HCT116 (cell line): ENCODE results near the gene ACKR3. TPM values are rescaled to one million over a fixed set of nuclear protein-coding genes. Genes with fewer than 3 reads are reported as not detected.

Experiments
- ATAC-seq: fragments of 200-7000 bp; cut with Tn5 transposase; 2 replicates; pipeline ENCODE4 v1.9.1; 2020; ENCODE audit warnings: mild to moderate bottlenecking, moderate library complexity
- BruUV-seq: library from RNA; stranded (reverse); fragments of 400-500 nt; replicated peaks from 2 replicates; lab custom pipeline; 2021; lab: Mats Ljungman, UMichigan
- CTCF ChIA-PET: fragments of 300-600 bp; sonication (Branson Sonifier 250); formaldehyde crosslinking; loops from one replicate; lab custom pipeline; 2021; ENCODE audit warnings: antibody characterized with exemption; lab: Charles Lee
- POLR2A ChIA-PET: fragments of 300-600, 350-600 bp; sonication (Branson Sonifier 250); formaldehyde crosslinking; loops from one replicate; lab custom pipeline; 2021; ENCODE audit warnings: antibody characterized with exemption; lab: Charles Lee
- RAD21 ChIA-PET, 2 experiments: fragments of 300-600 bp; sonication (Branson Sonifier 250); formaldehyde crosslinking; loops; one replicate each; lab custom pipeline; 2023; ENCODE audit warnings: low total read pairs in 2 of 2; ENCODE audit not compliant: uncharacterized antibody in 2 of 2, unreplicated experiment in 2 of 2, low non-redundant PET in 1 of 2; lab: Charles Lee
- DNase-seq: peaks from one replicate; pipeline ENCODE4 v3.0.0-alpha.2; 2010; ENCODE audit warnings: low read depth, low spot score
- H2AFZ ChIP-seq: fragments of 200-600 bp; shearing (Covaris generic), sonication (generic); 2 replicates; pipeline ENCODE4 v1.6.1; 2017; ENCODE audit warnings: low read depth, mixed run types, mixed read lengths, antibody characterized with exemption, low read length; ENCODE audit not compliant: poor library complexity, severe bottlenecking
- H3K27ac ChIP-seq: 2 replicates; pipeline ENCODE4 v1.5.1; 2012; ENCODE audit warnings: low read depth, low read length
- H3K27me3 ChIP-seq: fragments of 200-600 bp; sonication (generic); 2 replicates; pipeline ENCODE4 v1.6.1; 2016; ENCODE audit warnings: mixed run types, low read length, mixed read lengths; ENCODE audit not compliant: insufficient read depth
- H3K36me3 ChIP-seq, 2 experiments: fragments of 200-500 bp in 1 of 2; fragments of 200-600 bp in 1 of 2; sonication (Bioruptor generic) in 1 of 2; sonication (generic) in 1 of 2; 2 replicates each; pipeline versions ENCODE4 v1.5.1 to v1.6.1; 2014 to 2016; ENCODE audit warnings: low read length in 2 of 2, inconsistent platforms in 1 of 2, mixed read lengths in 1 of 2, mixed run types in 1 of 2; ENCODE audit not compliant: insufficient read depth in 2 of 2, control insufficient read depth in 1 of 2
- H3K4me1 ChIP-seq, 2 experiments: fragments of 200-600 bp in 1 of 2; sonication (generic) in 1 of 2; 2 replicates each; pipeline versions ENCODE4 v1.5.1 to v1.6.1; 2012 to 2017; ENCODE audit warnings: low read length in 2 of 2, inconsistent platforms in 1 of 2, mild to moderate bottlenecking in 1 of 2, mixed read lengths in 1 of 2, mixed run types in 1 of 2, moderate library complexity in 1 of 2; ENCODE audit not compliant: insufficient read depth in 2 of 2, control insufficient read depth in 1 of 2
- H3K4me2 ChIP-seq: fragments of 200-600 bp; sonication (generic); 2 replicates; pipeline ENCODE4 v1.6.1; 2017; ENCODE audit warnings: mixed run types, low read length, mixed read lengths
- H3K4me3 ChIP-seq, 2 experiments: fragments of 200-600 bp in 1 of 2; sonication (generic) in 1 of 2; replicated peaks in 1 of 2; 2 replicates each; pipeline ENCODE4 v1.5.1; 2011 to 2016; ENCODE audit warnings: low read length in 2 of 2, control low read depth in 1 of 2, low read depth in 1 of 2, mild to moderate bottlenecking in 1 of 2, mixed read lengths in 1 of 2, mixed run types in 1 of 2
- H3K79me2 ChIP-seq: fragments of 200-600 bp; sonication (generic); 2 replicates; pipeline ENCODE4 v1.6.1; 2017; ENCODE audit warnings: mild to moderate bottlenecking, mixed run types, low read length, moderate library complexity, mixed read lengths; ENCODE audit not compliant: insufficient read depth
- H3K9ac ChIP-seq: fragments of 200-600 bp; sonication (generic); 2 replicates; pipeline ENCODE4 v1.6.1; 2016; ENCODE audit warnings: low read length, mixed read lengths
- H3K9me2 ChIP-seq: fragments of 200-600 bp; sonication (generic), shearing (Covaris generic); 2 replicates; pipeline ENCODE4 v1.6.1; 2017; ENCODE audit warnings: mixed run types, mild to moderate bottlenecking, moderate library complexity; ENCODE audit not compliant: insufficient read depth
- H3K9me3 ChIP-seq, 2 experiments: fragments of 200-500 bp in 1 of 2; fragments of 200-600 bp in 1 of 2; sonication (Bioruptor generic) in 1 of 2; sonication (generic) in 1 of 2; 2 replicates each; pipeline ENCODE4 v1.6.1; 2014 to 2017; ENCODE audit warnings: low read length in 2 of 2, mixed read lengths in 2 of 2, inconsistent platforms in 1 of 2, low read depth in 1 of 2, mild to moderate bottlenecking in 1 of 2, mixed run types in 1 of 2, moderate library complexity in 1 of 2; ENCODE audit not compliant: control insufficient read depth in 1 of 2, insufficient read depth in 1 of 2
- H4K20me1 ChIP-seq: fragments of 200-600 bp; sonication (generic), shearing (Covaris generic); 2 replicates; pipeline ENCODE4 v1.6.1; 2017; ENCODE audit warnings: mixed run types, mild to moderate bottlenecking, moderate library complexity; ENCODE audit not compliant: insufficient read depth
- ATF3 ChIP-seq: IDR thresholded peaks from 2 replicates; pipeline ENCODE4 v1.6.1; 2012
- FOSL1 ChIP-seq: IDR thresholded peaks from 2 replicates; pipeline ENCODE4 v1.6.1; 2012; ENCODE audit warnings: low read depth
- MAX ChIP-seq: IDR thresholded peaks from 2 replicates; pipeline ENCODE4 v1.6.1; 2012
- POLR2AphosphoS5 ChIP-seq: IDR thresholded peaks from 2 replicates; pipeline ENCODE4 v1.6.1; 2011; ENCODE audit warnings: mild to moderate bottlenecking, low read depth, low read length, moderate library complexity
- SRF ChIP-seq: IDR thresholded peaks from 2 replicates; pipeline ENCODE4 v1.6.1; 2012; ENCODE audit warnings: low read depth
- TCF7L2 ChIP-seq: IDR thresholded peaks from 2 replicates; pipeline ENCODE4 v1.7.0; 2011; ENCODE audit warnings: borderline replicate concordance, inconsistent platforms; ENCODE audit not compliant: insufficient read depth, insufficient read length; ENCODE audit errors: extremely low read depth
- YY1 ChIP-seq: IDR thresholded peaks from 2 replicates; pipeline ENCODE4 v1.6.1; 2011; ENCODE audit warnings: low read length, low read depth, moderate library complexity, mild to moderate bottlenecking; ENCODE audit not compliant: insufficient replicate concordance; ENCODE audit errors: extremely low read depth
- intact Hi-C: fragments of 100-400 bp; cut with micrococcal nuclease; formaldehyde crosslinking; loops from 2 replicates; pipeline ENCODE4 v1.10.0; 2022
- total RNA-seq: library from RNA; stranded (reverse); gene quantifications from one replicate; pipeline ENCODE4 v1.2.1, GENCODE V29; 2021; ENCODE audit not compliant: unreplicated experiment
- TF ChIP-seq, protein P1 (sequence below), 3 experiments: fragments of 200-600 bp in 1 of 3; sonication (generic) in 1 of 3; IDR thresholded peaks in 2 of 3; conservative IDR thresholded peaks in 1 of 3; 2 replicates each; pipeline ENCODE4 v1.5.1; 2012 to 2017; ENCODE audit warnings: low read depth in 2 of 3, low read length in 2 of 3, antibody characterized with exemption in 1 of 3, borderline replicate concordance in 1 of 3, control low read depth in 1 of 3, mild to moderate bottlenecking in 1 of 3, mixed read lengths in 1 of 3, mixed run types in 1 of 3, moderate library complexity in 1 of 3; ENCODE audit not compliant: insufficient read depth in 1 of 3
- TF ChIP-seq, protein P2 (sequence below): IDR thresholded peaks from 2 replicates; pipeline ENCODE4 v1.6.1; 2011; ENCODE audit warnings: mild to moderate bottlenecking, low read length, moderate library complexity; ENCODE audit not compliant: insufficient replicate concordance; ENCODE audit errors: extremely low read depth

ACKR3 gene
- total RNA-seq, 1 experiment from 2014 or later = 0.20 TPM

DNA sequence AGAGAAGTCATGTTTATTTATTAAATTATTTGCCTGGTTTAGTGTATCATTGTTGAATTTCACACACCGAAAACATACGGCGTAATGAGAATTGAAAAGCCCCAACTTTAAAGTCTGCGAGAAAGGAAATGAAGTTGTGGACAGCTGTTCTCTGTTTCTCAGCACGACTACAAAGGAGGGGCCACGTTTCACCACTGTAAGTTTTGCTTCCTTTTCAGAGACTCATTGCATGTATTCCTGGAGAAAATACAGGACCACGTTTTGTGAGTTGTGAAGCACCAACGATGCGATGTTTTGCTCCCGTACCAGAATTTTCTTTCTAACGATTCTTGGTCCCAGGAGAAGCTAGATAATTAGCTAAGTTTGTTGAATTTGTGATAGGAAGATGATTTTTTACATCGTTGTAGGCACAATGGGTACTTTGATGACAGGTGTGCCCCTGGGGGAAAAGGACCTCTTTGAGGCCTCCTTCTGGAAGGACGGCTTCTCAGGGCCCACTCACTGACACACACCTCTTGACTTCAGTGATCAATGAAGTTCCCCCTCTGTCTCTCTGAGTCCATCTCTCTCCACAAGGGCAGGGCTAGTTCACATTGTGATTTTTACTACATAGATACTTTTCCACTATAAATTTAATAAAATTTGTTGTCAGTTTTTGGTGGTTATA is 23.7 kb upstream of the ACKR3 start:
- Histone ChIP-seq H3K4me2 (no peak overlapping the region), H4K20me1 (no peaks in the 10 kb centered on the region), H3K4me3 (no peak overlapping the region), H3K9ac (no peak overlapping the region), H3K9me2 (no peaks in the 10 kb centered on the region), H3K79me2 (no peaks in the 10 kb centered on the region), H3K4me1 (no peaks in the 10 kb centered on the region), H3K27me3 (peaks cover 28% of the 10 kb centered on the region; the same call in 1 of the 2 replicates), H2AFZ (no peak overlapping the region), H3K27ac (no peak overlapping the region), H3K9me3 (no peaks in the 10 kb centered on the region), H3K36me3 (no peaks in the 10 kb centered on the region)
- DNase-seq (no peak), ATAC-seq (no peak)
- no peak for TF ChIP-seq SRF
- ChIA-PET CTCF (no interaction called here), RAD21 (no interaction called here), POLR2A (no interaction called here)
- intact Hi-C loops = no loop called here
- BruUV-seq = no TSS peak

DNA sequence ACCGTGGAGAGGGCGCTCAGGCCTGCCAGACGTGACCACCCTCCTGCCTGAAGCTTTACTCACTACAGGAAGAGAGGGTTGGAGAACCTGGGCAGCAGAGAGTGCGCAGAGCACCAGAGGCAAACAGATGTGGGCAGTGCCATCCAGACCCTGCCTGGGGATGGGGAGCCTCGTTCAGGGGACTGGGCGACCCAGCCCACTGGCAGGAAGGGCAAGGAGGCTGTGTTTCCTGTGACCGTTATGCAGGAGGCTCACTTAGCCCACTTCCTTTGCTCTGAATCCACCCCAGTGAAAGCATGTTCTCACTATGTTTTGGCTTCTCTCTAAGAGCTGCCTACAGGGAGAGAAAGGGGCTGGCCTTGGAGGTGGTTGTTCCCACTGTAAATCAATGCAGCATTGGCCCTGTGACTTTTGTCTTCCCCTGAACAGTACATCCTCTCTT is 23.0 kb upstream of the ACKR3 start:
- ATAC-seq (no peak), DNase-seq (no peak)
- Histone ChIP-seq H3K4me3 (no peak overlapping the region), H3K9me2 (no peaks in the 10 kb centered on the region), H3K27ac (no peak overlapping the region), H3K4me2 (no peak overlapping the region), H3K79me2 (no peaks in the 10 kb centered on the region), H3K36me3 (no peaks in the 10 kb centered on the region), H3K4me1 (no peaks in the 10 kb centered on the region), H3K27me3 (peaks cover 31% of the 10 kb centered on the region; the same call in 1 of the 2 replicates), H3K9ac (no peak overlapping the region), H4K20me1 (no peaks in the 10 kb centered on the region), H2AFZ (no peak overlapping the region), H3K9me3 (no peaks in the 10 kb centered on the region)
- ChIA-PET POLR2A (no interaction called here), RAD21 (no interaction called here), CTCF (no interaction called here)
- TF ChIP-seq, protein P1, sequence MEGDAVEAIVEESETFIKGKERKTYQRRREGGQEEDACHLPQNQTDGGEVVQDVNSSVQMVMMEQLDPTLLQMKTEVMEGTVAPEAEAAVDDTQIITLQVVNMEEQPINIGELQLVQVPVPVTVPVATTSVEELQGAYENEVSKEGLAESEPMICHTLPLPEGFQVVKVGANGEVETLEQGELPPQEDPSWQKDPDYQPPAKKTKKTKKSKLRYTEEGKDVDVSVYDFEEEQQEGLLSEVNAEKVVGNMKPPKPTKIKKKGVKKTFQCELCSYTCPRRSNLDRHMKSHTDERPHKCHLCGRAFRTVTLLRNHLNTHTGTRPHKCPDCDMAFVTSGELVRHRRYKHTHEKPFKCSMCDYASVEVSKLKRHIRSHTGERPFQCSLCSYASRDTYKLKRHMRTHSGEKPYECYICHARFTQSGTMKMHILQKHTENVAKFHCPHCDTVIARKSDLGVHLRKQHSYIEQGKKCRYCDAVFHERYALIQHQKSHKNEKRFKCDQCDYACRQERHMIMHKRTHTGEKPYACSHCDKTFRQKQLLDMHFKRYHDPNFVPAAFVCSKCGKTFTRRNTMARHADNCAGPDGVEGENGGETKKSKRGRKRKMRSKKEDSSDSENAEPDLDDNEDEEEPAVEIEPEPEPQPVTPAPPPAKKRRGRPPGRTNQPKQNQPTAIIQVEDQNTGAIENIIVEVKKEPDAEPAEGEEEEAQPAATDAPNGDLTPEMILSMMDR (IDR thresholded peaks at IDR 0.05 in 2 of 3, conservative IDR thresholded peaks at IDR 0.05 in 1 of 3; ENCODE audit: borderline replicate concordance in 1 of 3, insufficient read depth in 1 of 3, low read depth in 2 of 3, low read length in 2 of 3) = no peak
- TF ChIP-seq TCF7L2 (no peak), FOSL1 (no peak), POLR2AphosphoS5 (no peak), YY1 (no peak), MAX (no peak), ATF3 (no peak)
- TF ChIP-seq, protein P2, sequence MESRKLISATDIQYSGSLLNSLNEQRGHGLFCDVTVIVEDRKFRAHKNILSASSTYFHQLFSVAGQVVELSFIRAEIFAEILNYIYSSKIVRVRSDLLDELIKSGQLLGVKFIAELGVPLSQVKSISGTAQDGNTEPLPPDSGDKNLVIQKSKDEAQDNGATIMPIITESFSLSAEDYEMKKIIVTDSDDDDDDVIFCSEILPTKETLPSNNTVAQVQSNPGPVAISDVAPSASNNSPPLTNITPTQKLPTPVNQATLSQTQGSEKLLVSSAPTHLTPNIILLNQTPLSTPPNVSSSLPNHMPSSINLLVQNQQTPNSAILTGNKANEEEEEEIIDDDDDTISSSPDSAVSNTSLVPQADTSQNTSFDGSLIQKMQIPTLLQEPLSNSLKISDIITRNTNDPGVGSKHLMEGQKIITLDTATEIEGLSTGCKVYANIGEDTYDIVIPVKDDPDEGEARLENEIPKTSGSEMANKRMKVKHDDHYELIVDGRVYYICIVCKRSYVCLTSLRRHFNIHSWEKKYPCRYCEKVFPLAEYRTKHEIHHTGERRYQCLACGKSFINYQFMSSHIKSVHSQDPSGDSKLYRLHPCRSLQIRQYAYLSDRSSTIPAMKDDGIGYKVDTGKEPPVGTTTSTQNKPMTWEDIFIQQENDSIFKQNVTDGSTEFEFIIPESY = no peak
- intact Hi-C loops = no loop called here
- no TSS peak for BruUV-seq
